Measurements from ENCODE around the gene LAMA5. TPM values are rescaled to one million over a fixed set of nuclear protein-coding genes. Genes with fewer than 3 reads are reported as not detected.

Gene LAMA5
- total RNA-seq, 1 experiment from 2014 or later = 1,050 TPM

- H3K27me3 ChIP-seq (replicated peaks; ENCODE audit: control insufficient read depth, insufficient read depth, low read length) = no peaks in the 10 kb centered on the region
- Mint-ChIP-seq H3K4me1 (ENCODE audit: low read depth, unreplicated experiment) (peaks cover 5% of the 10 kb centered on the region), H3K4me3 (ENCODE audit: unreplicated experiment) (no peak overlapping the region), H3K36me3 (ENCODE audit: insufficient read depth, unreplicated experiment) (peaks cover 86% of the 10 kb centered on the region), H3K27me3 (ENCODE audit: insufficient read depth, unreplicated experiment) (no peaks in the 10 kb centered on the region), H3K27ac (ENCODE audit: unreplicated experiment) (no peak overlapping the region), H3K9me3 (ENCODE audit: unreplicated experiment) (no peaks in the 10 kb centered on the region)
- peaks cover 6% of the 10 kb centered on the region for H3K36me3 ChIP-seq (ENCODE audit: control insufficient read depth, insufficient read depth, low read length)
- H3K9me3 ChIP-seq = no peaks in the 10 kb centered on the region
- intact Hi-C loops (cut with micrococcal nuclease; ENCODE audit: unreplicated experiment) = no loop called here
- CTCF ChIA-PET = interaction anchor here (0.6 to 1.9 kb wide), 2 partner anchors 14 to 298 kb away, joined by 3 to 4 read pairs; no protein-coding TSS in a partner anchor
- no peak overlapping the region for H3K4me3 ChIP-seq (ENCODE audit: low read depth, low read length)
- no TSS peak for BruUV-seq (replicated peaks)
- POLR2A ChIA-PET = no interaction called here
- no peak for DNase-seq
- TF ChIP-seq CTCF (IDR thresholded peaks at IDR 0.05; ENCODE audit: insufficient read depth in 1 of 2, low read depth in 1 of 2, low read length in 1 of 2, severe bottlenecking in 1 of 2, unreplicated experiment in 1 of 2) = no peak
- no peaks in the 10 kb centered on the region for H3K4me1 ChIP-seq
Measured at GRCh38 chr20:62274332-62274950, 92.7 kb downstream of the LAMA5 start.

- intact Hi-C loops (cut with micrococcal nuclease; ENCODE audit: unreplicated experiment) = no loop called here
- Histone ChIP-seq H3K27me3 (replicated peaks; ENCODE audit: control insufficient read depth, insufficient read depth, low read length) (no peaks in the 10 kb centered on the region), H3K4me1 (no peaks in the 10 kb centered on the region), H3K4me3 (ENCODE audit: low read depth, low read length) (no peak overlapping the region), H3K9me3 (no peaks in the 10 kb centered on the region), H3K36me3 (ENCODE audit: control insufficient read depth, insufficient read depth, low read length) (peaks cover 6% of the 10 kb centered on the region; the same call in 1 of the 2 replicates)
- TF ChIP-seq CTCF (IDR thresholded peaks at IDR 0.05; ENCODE audit: insufficient read depth in 1 of 2, low read depth in 1 of 2, low read length in 1 of 2, severe bottlenecking in 1 of 2, unreplicated experiment in 1 of 2) = no peak
- no peak overlapping the region for H3K4me3 Mint-ChIP-seq (ENCODE audit: unreplicated experiment)
- H3K27me3 Mint-ChIP-seq (ENCODE audit: insufficient read depth, unreplicated experiment) = no peaks in the 10 kb centered on the region
- ChIA-PET CTCF (no interaction called here), POLR2A (no interaction called here)
- BruUV-seq (replicated peaks) = TSS peak; percentile 23
- H3K9me3 Mint-ChIP-seq (ENCODE audit: unreplicated experiment) = no peaks in the 10 kb centered on the region
- DNase-seq = no peak
- no peak overlapping the region for H3K27ac Mint-ChIP-seq (ENCODE audit: unreplicated experiment)
- H3K36me3 Mint-ChIP-seq (ENCODE audit: insufficient read depth, unreplicated experiment) = peaks cover 83% of the 10 kb centered on the region
- peaks cover 8% of the 10 kb centered on the region for H3K4me1 Mint-ChIP-seq (ENCODE audit: low read depth, unreplicated experiment)
Measured at GRCh38 chr20:62273416-62273815, 93.7 kb downstream of the LAMA5 start.

- Mint-ChIP-seq H3K27me3 (ENCODE audit: insufficient read depth, unreplicated experiment) (no peaks in the 10 kb centered on the region), H3K9me3 (ENCODE audit: unreplicated experiment) (no peaks in the 10 kb centered on the region), H3K4me1 (ENCODE audit: low read depth, unreplicated experiment) (peaks cover 8% of the 10 kb centered on the region), H3K4me3 (ENCODE audit: unreplicated experiment) (no peak overlapping the region), H3K27ac (ENCODE audit: unreplicated experiment) (peak overlapping the region; percentile 48), H3K36me3 (ENCODE audit: insufficient read depth, unreplicated experiment) (peaks cover 76% of the 10 kb centered on the region)
- no TSS peak for BruUV-seq (replicated peaks)
- no peak overlapping the region for H3K4me3 ChIP-seq (ENCODE audit: low read depth, low read length)
- no peak for DNase-seq
- H3K4me1 ChIP-seq = no peaks in the 10 kb centered on the region
- intact Hi-C loops (cut with micrococcal nuclease; ENCODE audit: unreplicated experiment) = no loop called here
- POLR2A ChIA-PET = no interaction called here
- CTCF ChIA-PET = interaction anchor here (0.8 kb wide), 1 partner anchor 30 kb away, joined by 7 read pairs; no protein-coding TSS in a partner anchor
- no peaks in the 10 kb centered on the region for H3K9me3 ChIP-seq
- H3K27me3 ChIP-seq (replicated peaks; ENCODE audit: control insufficient read depth, insufficient read depth, low read length) = no peaks in the 10 kb centered on the region
- peaks cover 6% of the 10 kb centered on the region; the same call in 1 of the 2 replicates for H3K36me3 ChIP-seq (ENCODE audit: control insufficient read depth, insufficient read depth, low read length)
- no peak for TF ChIP-seq CTCF (IDR thresholded peaks at IDR 0.05; ENCODE audit: insufficient read depth in 1 of 2, low read depth in 1 of 2, low read length in 1 of 2, severe bottlenecking in 1 of 2, unreplicated experiment in 1 of 2)
Measured at GRCh38 chr20:62272200-62272599, 94.9 kb downstream of the LAMA5 start.

All from Caco-2 (cell line).